HL-60/S4 (cell line): ENCODE results near the gene SPANXA2.
"Not testable (repeated sequence)": the region's sequence is repeated elsewhere in the genome, so short reads cannot be mapped to it uniquely, and the experiment has no call there.

Experiments used
- in situ Hi-C: fragments of 300-500 bp; cut with MboI; formaldehyde crosslinking; loops from 2 replicates; pipeline ENCODE4 v1.14.3; 2022; ENCODE audit warnings: low sequenced_read_pairs

Gene SPANXA2

DNA sequence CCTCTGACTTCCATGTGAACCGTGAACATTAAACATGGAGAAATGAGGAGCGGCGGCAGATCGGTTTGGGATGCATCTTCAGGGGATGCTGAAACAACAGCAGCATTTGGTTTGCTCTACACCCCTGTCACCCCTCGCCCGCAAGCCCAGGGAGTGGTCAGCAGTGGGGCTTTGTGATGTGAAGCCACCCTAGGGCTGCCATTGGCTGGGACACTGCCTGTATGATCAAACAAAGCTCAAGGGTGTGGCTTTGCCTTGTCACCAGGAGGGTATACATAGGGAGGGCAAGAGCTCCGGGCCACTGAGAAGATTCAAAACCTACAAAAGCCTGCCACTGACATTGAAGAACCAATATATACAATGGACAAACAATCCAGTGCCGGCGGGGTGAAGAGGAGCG, at the start of gene SPANXA2:
SPANXA2 (plus strand) TSS at position 301 of the 400 bp plus-strand sequence; CDS start at position 361, 60 bp downstream.
- in situ Hi-C loops, result not testable (repeated sequence)

GRCh38 chrX:141542551-141542950, 47.0 kb upstream of the SPANXA2 start:
- in situ Hi-C loops, result not testable (repeated sequence)

GRCh38 chrX:141584638-141585037, 4.9 kb upstream of the SPANXA2 start, which contains the start of gene SPANXA1:
SPANXA1 (minus strand) TSS chrX:141584738; CDS start chrX:141584678, 60 bp downstream.
- in situ Hi-C loops, result not testable (repeated sequence)

GRCh38 chrX:141609111-141609510, 19.6 kb downstream of the SPANXA2 start:
- in situ Hi-C loops, result no loop called here

- in situ Hi-C loops, result no loop called here
These were observed 29.8 kb downstream of the SPANXA2 start for GRCh38 chrX:141619336-141619735.

DNA sequence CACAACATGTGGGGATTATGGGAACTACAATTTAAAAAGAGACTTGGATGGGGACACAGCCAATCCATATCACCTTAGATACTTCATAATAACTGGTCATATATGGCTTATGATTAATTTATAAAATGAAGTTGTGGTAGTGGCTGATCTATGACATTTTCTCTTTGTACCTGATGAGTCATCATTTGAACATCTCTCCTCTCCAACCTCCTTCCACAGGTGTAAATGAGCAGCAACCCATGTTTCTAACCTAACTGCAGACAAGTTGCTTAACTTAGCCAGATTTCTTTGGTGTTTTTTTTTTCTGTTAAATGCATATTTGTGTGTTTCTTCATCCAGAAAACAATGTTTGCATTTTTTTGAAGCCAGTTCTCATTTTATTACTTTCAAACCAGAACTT, 42.6 kb downstream of the SPANXA2 start:
- in situ Hi-C loops, result no loop called here

DNA sequence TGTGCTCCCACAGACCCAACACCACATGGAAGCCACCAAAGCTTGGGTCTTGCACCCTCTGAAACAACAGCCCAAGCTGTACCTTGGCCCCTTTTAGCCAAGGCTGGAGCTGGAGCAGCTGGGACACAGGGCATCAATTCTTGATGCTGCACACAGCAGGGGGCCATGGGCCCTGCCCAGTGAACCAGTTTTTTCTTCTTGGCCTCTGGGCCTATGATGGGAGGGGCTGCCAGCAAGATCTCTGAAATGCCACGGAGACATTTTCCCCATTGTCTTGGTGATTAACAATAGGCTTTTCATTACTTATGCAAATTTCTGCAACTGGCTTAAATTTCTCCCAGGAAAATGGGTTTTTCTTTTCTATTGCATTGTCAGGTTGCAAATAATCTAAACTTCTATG, 49.0 kb downstream of the SPANXA2 start:
- in situ Hi-C loops, result no loop called here
